Left renal pelvis (tissue), 4 donors: ENCODE measurements around the gene HTR7. TPM values are rescaled to one million over a fixed set of nuclear protein-coding genes. Genes with fewer than 3 reads are reported as not detected.

Experiments
- DNase-seq, 4 donors: peaks; one replicate each; pipeline ENCODE4 v3.0.0-alpha.2; 2013; ENCODE audit warnings: low read depth in 4 of 4, low spot score in 3 of 4
- polyA plus RNA-seq, 4 donors: library from polyadenylated mRNA; unstranded; fragments of 120-200 nt; gene quantifications; one replicate each; pipeline ENCODE4 v1.2.1, GENCODE V29; 2013; ENCODE audit not compliant: insufficient read length in 4 of 4

HTR7 gene
- polyA plus RNA-seq, 4 donors = 0.23 to 3.1 (median 0.90) TPM

- no peak for DNase-seq
These were observed 112.3 kb downstream of the HTR7 start for GRCh38 chr10:90745565-90745964.

DNA sequence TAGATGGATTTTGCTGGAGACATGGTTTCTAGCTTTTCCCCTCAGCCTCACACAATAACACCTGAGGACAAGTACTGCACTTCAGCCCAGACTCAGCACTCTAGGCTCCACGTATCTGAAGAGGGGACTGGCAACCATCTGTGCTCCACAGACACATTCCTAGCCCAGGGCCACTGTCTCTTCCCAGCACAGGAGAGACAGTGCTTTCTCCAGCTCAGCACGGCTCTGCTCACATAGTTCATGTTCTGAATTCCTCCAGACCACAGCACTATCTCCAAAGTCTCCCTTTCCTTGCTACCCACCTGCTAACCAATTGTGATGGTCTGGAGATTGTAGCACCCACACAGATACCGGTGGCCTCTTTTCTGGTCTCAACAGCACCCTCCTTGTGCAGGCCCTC, 114.5 kb downstream of the HTR7 start:
- no peak for DNase-seq

DNA sequence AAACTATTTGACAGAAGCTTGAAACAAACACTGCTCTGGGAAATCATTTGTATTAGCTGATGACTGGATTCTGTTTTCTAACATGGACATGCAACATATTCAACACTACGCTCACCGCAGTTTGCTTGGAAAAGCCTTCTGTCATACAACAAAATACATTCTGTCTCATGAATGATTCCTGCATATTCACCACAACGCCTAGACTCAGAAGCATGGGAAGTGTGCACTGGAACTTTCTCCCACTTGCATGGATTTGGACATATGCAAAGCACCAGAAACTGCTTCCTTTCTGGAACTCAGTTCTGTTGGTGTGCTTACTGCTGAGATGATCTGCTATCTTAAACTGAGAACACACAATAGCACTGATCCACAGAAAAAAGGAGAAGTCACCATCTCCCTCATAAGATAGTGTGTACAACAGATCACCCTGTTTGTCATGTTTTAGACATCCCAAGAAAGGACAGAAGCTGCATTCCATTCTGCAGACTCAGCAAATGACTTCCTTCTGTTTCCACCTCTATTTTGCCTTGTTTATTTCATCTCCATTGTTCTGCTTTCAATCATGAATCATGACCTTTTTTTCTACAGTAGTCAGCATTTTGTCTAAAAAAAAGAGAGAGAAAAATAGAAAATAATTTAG, 115.8 kb downstream of the HTR7 start:
- no peak for DNase-seq

DNA sequence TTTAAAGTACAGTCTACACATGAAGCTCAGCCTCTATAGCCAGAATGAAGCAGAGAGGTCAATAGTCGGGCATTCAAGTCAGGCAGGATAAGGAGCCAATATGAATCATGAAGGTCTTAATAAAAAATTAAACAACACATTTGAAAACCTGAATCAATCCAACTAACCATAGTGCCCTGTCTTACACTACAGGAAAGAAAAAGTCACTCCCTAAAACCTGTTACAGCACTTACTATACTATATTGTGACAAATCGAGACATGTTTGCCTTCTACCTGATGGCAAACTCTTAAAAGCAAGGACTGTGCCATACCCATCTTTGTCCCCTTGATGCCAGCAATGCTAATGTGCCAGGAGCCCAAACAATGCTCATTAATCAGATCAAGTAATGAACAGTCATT, 117.6 kb downstream of the HTR7 start:
- DNase-seq = no peak

- DNase-seq = no peak
These were observed 119.0 kb downstream of the HTR7 start for GRCh38 chr10:90738885-90739284.

DNA sequence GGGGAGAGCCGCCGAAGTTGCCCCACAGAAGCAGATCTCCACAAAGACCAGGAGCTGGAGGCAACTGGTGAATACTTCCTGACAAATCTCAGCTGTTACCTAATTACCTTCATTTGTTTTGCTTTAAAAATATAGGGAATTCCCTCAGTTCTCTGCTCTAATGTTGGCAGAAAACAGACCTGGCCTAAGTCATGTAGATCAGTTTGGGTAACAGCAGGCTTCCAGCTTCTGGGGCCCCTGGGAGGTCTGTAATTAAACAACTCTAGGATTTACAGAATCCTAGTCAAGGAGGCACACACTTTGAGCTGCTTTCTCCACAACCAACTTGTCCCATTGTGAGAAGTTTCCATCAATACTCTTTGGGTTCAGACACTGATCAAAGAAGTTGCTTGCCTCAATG, 123.4 kb downstream of the HTR7 start:
- no peak for DNase-seq

GRCh38 chr10:90732581-90732980, 125.3 kb downstream of the HTR7 start:
- DNase-seq = no peak

DNA sequence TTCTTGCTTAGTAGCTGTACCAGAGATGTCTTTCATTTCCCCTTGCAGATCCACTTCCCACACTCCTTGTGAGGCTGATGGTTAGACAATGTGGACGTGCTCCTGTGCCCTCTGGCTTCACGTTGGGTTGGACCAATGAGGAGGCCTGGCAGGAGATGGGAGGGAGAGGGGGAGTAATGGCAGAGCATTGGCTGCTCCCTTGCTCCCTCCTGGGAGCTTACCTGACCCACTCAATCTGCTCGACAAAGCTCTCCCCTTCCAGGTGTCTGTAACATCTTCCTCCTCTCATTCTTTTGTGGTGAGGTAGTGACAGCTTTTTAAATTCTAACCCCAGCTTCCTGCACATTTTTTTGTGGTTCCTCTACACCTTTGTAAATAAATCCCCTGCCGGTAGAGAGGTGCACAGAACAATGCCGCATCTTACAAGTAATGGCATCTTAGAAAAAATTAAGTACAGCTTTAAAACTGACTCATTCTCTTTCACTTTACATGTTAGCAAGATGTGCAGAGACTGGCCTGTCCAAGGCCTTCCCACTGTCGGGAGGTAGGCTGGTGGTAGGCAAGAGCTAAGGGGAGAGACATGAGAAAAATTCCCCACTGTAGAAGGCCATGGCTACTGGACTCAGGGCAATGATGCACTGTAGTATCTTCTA, 134.3 kb downstream of the HTR7 start:
- no peak for DNase-seq

- DNase-seq = no peak
These were observed 135.0 kb downstream of the HTR7 start for GRCh38 chr10:90722832-90723231.

DNA sequence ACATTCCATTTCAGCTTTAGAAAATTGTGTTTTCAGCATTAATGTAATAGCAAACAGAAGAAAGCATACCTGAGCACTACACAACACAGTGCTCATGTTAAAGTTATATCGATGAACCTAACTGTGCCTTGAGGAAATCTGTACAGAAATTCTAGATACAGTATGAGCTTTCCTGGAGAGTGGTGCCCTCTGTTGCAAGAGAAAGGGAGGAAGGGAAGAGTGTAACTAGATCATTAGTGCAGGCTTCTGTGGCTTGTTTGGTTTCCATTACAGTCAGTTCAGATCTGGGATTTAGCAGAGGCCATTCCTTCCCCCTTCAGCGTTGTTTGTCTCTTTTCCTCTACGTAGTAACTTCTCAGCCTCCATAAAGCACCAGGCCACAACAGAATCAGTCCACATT, 139.7 kb downstream of the HTR7 start:
- no peak for DNase-seq

DNA sequence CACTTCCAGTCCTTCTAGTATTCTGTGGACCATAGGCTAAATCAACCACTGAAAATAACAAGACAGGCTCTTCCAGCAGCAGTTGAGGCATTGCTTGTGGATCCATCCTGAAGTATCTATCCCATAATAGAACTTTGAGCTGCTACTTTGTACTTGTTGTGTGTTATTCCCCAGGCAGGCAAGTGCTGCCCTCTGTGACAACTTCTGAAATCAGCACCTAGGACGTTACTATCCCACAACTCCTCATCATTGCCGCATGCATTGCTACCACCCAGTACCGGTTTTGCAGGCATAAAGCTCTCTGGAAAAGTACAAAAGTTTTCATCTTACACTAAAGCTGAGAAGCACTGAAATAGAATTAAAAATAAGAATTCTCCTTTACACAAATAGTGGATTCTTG, 145.3 kb downstream of the HTR7 start:
- DNase-seq = no peak

DNA sequence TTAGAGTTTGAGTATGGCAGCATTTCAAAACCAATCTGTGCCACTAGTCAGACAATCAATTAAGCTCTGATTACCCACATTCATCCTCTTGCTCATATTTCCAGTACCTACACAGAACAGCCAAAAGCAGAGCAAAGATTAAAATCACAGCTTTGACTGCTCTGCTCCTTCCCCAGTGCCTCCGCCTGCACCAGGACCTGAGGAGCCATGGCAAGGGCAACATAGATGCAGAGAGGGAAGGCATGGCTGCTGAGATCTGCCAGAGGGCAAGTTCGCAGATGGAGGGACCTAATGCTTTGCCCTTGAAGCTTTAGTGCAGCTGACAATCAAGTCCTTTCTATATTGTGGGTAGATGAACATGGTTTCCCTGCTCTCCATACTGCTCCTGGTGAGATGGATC, 148.1 kb downstream of the HTR7 start:
- DNase-seq = no peak

GRCh38 chr10:90707657-90708056, 150.2 kb downstream of the HTR7 start:
- DNase-seq = no peak

GRCh38 chr10:90701428-90701827, 156.4 kb downstream of the HTR7 start:
- no peak for DNase-seq

DNA sequence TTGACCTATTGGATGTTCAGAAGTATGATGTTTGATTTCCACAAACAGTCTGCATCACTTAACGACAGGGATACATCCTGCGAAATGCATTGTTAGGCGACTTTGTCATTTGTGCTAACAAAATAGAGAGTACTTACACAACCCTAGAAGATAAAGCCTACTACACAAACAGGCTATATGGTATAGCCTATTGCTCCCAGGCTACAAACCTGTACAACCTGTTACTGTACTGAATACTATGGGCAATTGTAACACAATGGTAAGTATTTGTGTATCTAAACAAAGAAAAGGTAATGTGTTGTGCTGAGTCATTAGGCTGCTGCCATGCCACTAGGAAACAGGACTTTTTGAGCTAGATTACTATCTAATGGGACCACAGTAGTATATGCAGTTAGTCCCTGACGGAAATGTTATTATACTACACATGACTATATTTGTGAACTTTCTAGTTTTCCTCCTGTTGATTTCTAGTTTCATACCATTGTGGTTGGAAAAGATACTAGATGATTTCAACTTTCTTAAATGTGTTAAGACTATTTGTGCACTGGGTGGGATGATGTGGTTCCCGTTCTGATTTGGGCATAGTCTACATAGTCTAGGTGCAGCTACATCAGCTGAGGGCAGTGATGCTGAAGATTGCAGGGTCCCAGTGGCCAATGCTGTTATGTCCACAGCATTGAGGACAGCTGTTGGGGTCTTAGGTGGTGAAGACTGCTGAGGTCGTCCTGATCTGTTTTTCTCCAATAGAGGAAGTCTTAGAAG, 161.7 kb downstream of the HTR7 start:
- no peak for DNase-seq

Other genes starting within 250 kb of the HTR7 start
- 10 to 100 TPM; 55.9 to 66.1 (median 58.0) TPM for gene RPP30, start 13.9 kb upstream of the HTR7 start, polyA plus RNA-seq
- gene ANKRD1, start 63.0 kb upstream of the HTR7 start, polyA plus RNA-seq = 1 to 10 TPM in 1 of 4 donors, under 1 TPM in 3; 0.08 to 1.2 (median 0.81) TPM